Inferior parietal cortex (tissue), 1 donor: ENCODE results near the gene FXYD2.
"Not testable (repeated sequence)": the region's sequence is repeated elsewhere in the genome, so short reads cannot be mapped to it uniquely, and the experiment has no call there.

Source experiments
- DNase-seq: peaks from one replicate; pipeline ENCODE4 v3.0.0-alpha.2; 2016; ENCODE audit errors: extremely low spot score

FXYD2 gene

DNA sequence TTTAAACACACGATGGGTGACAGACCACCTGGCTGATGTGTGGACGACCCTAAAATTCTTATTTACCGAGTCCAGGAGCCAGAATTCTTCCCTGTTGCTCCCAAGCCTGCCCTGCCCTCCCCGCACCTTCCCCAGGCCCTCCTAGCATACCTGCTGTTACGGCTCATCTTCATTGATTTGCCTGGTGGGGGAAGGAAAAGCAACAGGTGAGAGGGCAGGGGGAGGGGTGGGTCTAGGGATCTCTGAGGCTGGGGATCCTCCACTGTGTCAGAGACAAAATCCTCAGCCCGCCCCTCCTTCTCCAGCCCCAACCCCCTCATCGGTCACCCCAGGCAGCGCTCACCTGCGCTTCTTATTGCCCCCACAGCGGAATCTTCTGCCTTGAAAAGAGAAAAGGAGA is 4.0 kb downstream of the FXYD2 start:
- DNase-seq = no peak

DNA sequence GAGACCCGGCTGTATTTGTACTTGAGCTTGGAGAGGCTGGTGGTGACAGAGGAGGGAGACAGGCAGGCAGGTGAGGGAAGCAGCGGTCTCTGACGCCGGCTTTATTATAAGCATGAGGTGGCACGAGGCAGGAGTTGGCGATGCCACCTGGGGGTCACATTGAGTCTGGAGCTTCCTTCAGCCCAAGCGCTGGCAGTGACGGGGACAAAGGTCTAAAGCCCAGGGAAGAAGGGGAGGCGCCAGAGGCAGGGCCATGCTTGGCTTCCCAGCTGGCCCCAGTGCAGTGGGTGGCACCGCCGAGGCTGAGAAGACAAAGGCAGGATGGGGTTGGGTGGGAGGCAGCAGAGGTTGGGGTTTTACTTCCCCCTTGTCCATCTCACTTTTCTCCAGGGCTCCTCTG is 4.5 kb downstream of the FXYD2 start:
- DNase-seq = no peak

DNA sequence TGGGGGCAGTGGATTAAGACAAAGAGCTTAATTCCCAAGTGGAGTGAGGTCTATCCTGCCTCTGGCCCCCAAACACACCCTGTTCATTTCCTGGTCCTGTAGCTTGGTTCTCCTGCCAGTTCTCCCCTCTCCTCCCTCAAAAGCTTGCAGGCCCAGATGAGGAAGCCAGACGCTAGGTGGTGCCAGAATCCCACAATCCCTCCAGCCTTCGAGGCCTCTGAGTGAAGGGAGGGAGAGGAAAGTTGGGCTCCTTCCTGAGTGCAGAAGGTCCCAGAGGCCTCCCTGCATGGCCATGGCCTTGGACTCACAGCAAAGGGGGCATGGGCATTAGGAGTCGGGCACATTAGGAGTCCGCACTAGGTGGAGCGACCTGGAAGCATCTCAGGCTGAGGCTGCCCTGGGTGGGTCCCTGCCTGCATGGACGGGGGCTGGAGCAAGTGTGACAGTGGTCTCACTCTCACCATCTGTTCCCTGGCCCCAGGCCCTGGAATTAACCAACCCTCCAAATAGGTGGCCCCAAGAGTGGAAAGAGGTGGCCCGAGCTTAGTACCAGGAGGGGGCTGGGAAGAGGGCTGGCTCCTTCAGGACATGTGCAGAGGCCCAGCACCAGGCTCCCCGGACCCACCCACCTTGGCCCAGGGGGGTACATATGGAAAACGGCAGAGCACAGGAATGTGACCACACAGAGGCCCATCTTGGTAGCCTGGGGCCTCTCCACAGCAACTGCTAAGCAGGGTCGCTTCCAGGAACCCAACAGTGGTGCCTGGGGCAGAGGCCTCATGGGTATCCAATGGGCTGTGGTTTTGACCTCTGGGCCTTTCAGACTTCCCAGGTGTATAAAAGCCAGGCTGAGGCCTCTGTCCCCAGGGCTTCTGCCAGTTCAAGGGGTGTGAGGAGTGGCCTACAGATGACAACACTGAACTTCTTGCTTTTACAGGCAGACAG is 5.2 kb downstream of the FXYD2 start:
- peak; percentile 63 for DNase-seq

DNA sequence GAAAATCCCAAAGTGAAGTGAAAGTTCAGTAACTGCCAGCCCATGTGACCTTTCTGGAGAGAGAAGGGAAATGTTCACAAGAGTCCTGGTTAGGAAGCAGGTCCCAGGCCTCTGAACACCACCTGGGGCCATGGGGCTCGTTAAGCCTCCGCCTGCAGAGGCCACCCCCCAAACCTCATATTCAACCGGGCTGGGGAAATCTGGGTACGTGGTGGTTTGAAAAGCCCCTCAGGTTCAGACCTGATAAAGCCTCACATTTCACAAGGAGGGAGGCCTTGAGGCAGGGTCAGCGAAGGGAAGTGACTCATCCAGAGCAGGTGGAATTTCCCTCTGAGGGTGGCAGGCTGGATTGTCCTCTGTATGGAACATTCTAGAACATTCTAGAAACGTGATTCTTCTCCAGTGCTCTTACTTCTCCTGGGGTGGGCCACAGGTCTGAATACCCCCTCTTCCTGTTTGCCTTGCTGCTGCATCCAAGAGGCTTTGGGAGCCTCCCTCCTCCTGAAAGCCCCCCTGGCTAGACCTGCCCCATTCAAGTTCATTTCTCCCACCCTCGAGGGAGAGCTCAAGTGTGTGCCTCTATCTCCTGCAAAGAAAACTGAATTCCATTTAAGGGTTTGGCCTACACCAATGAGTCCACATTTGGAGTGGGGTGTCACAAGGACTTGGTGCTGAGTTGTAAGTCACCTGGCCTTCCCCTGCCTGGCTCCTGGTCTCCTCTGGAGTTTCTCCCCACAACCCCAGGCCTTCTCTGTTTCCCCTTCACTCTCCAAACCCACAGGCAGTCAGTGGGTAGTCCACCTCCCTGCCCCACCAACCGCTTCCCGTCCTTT is 6.3 kb downstream of the FXYD2 start:
- no peak for DNase-seq

DNA sequence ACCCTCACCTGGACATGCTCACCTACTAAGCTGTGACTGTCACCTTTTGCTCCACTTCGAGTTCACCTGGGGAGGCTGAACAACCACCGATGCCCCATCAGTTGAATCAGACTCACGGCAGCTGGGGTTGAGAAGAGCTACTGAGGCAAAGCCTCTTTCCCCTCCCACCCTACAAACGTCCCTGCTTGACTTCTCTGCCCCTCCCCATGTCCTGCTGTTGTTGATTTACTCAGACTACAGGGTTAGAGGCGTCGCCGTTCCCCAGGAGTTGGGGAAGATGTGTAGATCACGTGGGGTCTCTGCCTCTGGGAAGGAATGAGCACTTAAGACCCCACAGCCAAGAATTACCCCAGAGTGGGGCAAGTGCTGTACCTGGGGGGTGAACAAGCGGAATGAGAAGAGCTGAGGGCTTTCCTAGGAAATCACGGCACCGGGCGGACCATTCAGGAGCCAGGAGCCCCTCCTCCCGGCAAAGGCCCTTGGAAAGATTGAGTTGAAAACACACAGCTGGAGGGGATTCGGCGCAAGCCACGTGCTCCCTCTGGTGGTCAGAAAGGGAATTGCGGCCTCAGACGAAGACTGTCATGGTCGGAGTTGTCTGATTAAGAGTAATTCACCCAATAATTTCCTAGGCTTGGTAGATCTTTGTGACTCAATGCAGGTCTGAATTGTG is 7.0 kb downstream of the FXYD2 start:
- DNase-seq = peak; percentile 91

DNA sequence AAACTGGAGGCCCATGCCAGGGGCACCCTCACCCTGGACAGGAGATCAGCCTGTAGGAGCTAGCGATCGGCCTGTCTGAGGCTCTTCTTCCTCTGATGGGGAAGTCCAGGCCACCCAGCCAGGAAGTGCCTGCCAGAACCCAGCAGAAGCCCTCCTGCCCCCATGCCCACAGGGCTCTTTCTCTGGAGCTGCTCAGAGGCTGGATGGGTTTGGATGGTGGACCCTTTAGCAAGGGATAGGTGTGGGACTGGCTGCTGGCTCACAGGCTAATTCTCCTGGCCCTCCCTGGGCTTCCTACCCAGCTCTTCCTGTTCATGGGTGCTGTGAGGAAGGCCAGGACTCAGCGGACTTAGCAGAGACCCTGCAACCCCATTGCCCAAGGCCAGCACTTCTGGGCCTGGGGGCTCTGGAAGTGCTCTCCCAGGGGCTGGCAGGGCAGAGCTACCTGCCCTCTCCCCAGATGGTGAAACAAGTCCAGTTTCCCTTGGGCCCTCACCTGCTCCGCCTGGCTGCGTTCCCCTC is 7.6 kb downstream of the FXYD2 start:
- no peak for DNase-seq

DNA sequence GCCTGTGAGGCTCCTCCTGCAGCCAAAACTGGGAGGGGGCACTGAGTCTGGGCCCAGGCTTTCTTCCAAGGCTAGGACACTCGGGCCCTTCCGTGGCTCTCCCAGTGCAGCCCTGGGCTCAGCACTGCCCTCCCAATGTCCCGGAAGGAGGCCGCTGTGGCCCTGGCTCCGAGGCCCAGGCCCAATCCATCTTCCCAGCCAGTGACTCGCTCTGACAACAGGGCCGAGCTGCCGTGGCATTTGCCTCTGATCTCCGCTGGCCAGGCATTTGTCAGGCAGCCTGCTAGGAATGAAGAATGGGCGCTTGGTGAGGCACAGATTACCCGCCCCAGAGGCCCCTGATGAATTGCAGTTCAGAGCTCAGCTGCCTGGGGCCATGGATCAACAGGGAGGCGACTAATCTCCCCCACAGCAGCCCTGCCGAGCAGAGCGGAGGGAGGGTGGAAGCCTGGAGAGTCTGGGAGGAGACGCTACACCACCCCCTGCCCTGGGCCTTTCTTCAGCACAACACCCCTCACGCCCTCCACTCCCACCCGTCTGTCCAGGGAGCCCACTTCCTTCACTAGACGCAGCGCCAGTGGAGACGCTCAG is 8.3 kb downstream of the FXYD2 start:
- DNase-seq = no peak

DNA sequence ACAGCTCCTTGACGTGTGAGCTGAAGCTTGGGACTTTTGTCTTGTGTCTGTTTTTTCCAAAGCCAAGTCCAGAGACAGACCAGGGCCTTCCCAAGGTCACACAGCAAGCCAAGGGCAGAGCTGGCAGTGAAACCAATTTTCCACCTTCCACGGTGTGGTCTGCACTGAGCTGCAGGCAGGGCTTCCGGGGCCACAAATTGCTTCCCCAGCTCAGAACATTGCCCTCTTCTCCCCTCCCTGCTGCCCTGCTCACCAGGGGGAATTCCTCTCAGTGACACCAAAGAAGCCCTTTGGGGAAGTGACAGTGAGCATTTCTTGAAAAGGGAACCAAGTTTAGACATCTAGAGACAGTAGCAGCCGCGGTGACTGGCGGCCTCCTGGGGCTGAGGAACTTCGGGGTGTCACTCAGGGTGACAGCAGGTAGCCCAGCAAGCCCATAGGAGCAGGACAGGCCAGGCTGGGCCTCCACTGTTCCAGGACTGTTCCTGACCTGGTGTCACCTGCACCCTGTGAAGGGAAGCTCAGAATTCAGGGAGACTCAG is 9.2 kb downstream of the FXYD2 start:
- no peak for DNase-seq

DNA sequence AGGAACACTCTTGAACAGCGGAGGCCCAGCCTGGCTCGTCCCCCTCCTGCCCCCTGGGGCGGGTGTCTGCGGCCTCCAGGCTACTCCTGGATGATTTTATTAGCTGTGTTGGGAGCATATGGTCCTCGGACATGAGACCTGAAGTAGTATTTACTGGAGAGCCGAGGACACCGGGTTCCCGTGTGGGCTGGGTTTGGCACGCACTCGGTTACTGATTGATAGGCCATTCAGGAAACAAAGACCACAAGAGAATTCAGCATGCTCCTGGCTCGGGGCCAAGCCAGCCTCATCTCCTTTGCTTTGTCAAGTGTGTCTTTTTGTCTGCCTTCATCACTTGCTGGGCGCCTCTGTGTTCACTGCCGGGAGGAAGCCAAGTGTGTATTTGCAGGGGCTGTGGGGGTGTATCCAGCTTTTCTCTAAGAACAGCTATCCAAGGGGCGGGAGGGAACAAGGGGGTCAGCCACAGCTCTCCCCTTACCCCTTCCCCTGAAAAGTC is 9.7 kb downstream of the FXYD2 start:
- no peak for DNase-seq

DNA sequence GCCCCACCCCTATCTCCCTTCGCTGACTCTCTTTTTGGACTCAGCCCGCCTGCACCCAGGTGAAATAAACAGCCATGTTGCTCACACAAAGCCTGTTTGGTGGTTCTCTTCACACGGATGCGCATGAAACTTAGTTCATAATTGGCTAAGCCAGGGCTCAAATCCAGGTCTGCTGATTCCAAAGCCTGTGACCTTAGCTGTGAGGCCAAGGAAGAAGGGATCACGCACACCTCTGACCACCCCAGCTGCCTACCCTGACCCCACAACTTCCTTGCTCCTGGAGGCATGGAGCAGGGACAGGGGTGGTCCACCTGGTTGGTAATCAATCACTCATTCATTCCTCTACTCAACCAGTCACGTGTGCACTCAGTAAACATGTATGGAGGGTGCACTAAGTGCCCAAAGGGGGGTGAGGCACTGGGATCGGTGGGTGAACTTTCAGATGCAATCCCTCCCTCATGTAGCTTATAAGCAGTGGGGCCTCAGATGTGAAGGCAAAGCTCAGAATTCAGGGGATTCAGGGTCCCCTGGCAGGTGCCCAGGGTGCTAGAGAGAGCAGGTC is 10.3 kb downstream of the FXYD2 start:
- DNase-seq = no peak

DNA sequence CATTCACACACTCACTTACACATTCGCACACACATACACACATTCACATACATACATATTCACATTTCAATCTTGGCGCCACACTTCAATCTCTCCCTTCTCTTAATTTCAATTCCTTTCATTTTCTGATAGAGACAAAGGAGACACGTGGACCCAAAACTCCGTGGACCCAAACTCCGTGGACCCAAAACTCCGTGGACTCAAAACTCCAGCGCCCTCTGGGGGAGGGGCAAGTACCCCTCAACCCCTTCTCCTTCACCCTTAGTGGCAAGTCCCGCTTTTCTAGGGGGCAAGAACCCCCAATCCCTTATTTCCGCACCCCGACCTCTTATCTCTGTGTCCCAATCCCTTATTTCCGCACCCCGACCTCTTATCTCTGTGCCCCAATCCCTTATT is 14.5 kb downstream of the FXYD2 start:
- DNase-seq = not testable (repeated sequence)

DNA sequence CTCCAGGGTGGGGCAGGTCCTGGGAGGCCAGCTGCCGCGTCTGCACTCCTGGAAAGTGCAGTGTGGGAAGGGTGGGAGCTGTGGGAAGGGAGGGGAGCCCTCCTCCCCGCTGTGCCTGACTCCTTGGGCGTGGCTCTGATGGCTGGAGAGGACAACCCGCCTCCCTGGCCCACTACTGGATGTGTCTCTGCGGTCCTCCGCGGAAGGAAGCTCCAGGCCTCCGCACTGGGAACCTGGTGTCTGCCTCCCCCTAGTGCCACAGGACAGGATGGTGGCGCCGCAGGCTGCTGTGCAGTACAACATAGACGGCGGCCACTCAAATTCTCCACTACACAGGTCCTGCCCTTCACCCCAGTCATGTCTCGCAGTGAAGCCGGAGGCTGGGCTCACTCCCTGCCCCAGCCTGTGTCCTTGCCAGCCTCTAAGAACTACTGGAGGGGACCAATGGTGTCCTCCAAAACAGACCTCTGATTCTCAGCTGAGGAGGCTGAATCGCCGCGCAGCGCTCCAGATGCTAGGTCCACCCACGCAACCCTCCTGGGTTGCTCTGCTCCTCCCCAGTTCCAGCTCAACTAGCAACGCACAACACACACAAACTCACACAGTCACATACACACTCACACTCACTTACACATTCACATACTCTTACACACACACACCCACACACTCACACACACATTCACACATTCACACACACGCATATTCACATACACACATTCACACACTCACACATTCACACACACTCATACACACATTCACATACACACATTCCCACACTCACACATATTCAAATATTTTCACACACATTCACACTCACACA is 15.1 kb downstream of the FXYD2 start:
- DNase-seq = peak; percentile 83

DNA sequence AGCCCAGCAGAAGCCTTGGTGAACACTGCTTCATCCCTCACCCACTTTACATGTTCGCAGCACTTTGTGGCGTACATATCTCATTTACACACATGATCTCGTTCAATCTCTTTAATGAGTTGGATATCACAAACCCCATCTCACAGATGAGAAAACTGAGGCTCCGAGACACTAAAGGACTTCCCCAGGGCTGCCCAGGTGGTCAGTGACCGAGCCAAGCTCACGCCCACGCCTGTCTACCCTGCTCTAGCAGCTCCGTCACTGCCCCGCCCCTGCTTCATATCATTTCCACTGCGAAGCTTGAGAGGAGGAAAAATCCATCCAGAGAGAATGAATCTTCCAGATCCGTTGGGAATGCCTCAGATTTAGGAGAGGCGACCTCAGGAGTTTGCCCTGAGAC is 15.8 kb downstream of the FXYD2 start:
- DNase-seq = no peak

DNA sequence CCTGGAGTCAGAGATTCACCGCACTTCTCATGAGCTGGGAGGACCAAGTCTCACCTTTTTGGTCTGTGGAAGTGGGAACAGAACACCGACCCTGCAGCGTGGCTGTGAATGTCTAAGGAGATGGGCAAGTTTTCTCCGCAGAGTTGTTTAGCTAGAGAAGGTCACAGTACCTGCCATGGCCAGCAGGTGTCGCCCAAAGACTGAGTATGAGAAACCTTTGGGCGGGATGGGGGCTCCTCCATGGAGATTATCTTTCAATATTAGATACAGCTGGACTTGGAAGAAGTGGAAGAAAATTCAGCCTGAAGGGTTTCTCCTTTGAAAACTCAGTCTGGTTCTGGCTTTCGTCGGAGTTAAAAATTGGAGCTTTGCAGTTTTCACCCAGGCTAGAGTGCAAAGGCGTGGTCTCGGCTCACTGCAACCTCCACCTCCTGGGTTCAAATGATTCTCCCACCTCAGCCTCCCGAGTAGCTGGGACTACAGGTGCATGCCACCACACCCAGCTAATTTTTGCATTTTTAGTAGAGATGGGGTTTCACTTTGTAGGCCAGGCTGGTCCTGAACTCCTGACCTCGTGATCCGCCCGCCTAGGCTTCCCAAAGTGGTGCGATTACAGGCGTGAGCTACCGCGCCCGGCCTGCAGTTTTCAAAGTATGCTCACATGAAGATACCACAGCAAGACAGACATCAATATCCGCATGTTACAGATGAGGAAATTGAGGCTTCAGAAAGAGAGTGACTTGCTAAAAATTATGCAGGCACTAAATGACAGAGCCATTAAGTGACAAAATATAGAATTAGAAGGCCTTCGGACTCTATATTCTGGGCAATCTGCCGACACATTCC is 16.8 kb downstream of the FXYD2 start:
- DNase-seq = peak; percentile 91

DNA sequence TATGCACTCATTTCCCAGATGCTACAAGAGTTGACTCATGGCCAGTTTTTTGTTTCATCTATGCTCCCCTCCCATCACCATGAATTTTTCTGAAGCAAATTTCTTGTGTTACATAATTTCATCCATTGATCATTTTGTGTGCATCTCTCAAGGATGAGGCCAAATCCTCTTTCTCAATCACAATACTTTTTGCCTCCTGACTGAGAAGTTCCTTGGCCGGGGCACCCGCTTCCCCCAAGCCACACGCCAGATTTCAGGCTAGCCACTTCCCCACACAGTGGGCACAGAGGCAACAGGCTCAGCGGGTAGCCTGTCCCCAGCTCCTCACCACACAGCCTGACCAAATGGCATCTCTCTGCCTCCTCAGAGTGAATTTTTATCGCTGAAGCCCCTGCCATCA is 17.7 kb downstream of the FXYD2 start:
- no peak for DNase-seq

DNA sequence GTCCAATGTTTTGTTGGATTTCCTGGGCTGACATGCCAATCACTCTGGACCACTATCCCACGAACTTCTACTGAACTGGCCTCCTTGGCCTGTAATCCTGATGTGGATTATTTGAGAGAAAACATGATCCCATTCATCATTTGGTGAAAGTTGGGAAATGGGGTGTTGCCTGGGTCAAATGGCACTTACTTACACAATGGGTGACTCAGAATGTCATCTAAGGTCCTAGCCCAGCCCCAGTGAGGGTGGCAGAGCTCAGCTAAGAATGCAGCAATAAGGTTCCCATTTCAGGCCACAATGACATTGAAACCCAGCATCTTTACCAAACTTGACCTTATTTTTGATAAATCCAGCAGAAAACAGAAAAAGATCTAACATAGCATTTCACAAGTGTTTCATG is 19.5 kb downstream of the FXYD2 start:
- DNase-seq = no peak

DNA sequence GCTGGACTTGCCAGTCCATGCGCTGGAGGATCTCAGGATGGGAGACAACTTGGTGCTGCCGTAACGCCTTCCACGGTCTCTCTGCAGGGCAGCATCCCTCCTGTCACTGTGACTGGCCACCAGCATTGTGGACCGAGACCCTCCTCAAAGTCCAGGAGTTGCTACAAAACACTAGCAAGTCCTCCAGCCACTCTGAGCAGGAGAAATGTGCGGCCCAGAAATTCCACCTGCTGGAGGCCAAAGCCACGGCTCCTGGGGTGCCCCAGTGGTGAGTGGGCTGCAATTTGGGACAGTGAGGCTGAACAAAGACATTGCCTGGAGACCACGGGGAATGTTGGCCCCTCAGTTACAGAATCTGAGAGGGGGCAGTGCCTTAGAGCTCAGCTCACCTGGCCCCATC is 20.6 kb downstream of the FXYD2 start:
- DNase-seq = no peak

DNA sequence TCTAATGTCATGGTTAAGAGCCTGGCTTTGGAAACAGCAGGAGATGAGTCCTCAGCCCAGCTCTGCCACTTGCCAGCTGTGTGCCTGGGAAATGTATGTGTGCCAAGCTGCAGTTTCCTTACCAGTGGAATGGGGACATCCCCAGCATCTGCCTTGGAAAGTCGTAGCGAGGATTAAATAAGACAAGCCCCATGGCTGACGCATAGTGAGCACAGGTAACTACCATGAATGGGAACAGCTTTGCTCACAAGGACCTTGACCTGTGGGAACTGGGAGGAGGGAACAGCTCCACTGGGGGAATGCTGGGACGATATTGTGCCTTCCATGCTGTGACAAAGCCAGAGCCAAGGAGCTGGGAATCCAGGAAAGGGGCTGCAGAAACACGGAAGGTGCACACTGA is 24.9 kb downstream of the FXYD2 start:
- no peak for DNase-seq
